Panc1 (cell line): Measurements from ENCODE around the gene FHAD1. TPM values are rescaled to one million over a fixed set of nuclear protein-coding genes. Genes with fewer than 3 reads are reported as not detected.

Source experiments
- ATAC-seq: fragments of 200-7000 bp; cut with Tn5 transposase; 2 replicates; pipeline ENCODE4 v1.9.1; 2020; ENCODE audit warnings: mild to moderate bottlenecking, moderate library complexity
- BruUV-seq: library from RNA; stranded (reverse); fragments of 400-500 nt; replicated peaks from 2 replicates; lab custom pipeline; 2021; lab: Mats Ljungman, UMichigan
- CTCF ChIA-PET: fragments of 300-600 bp; sonication (Branson Sonifier 250); formaldehyde crosslinking; loops from one replicate; lab custom pipeline; 2022; ENCODE audit warnings: antibody characterized with exemption; lab: Charles Lee
- POLR2A ChIA-PET: fragments of 300-600 bp; sonication (Branson Sonifier 250); formaldehyde crosslinking; loops from one replicate; lab custom pipeline; 2022; ENCODE audit warnings: antibody characterized with exemption; lab: Charles Lee
- DNase-seq: peaks from one replicate; pipeline ENCODE4 v3.0.0-alpha.2; 2010; ENCODE audit warnings: low read depth, low spot score
- H3K27ac ChIP-seq: 2 replicates; pipeline ENCODE4 v1.5.1; 2011; ENCODE audit warnings: mild to moderate bottlenecking, low read length, inconsistent platforms
- H3K27me3 ChIP-seq: fragments of 200-500 bp; sonication (Bioruptor generic); 2 replicates; pipeline ENCODE4 v1.6.0; 2014; ENCODE audit warnings: low read length, inconsistent platforms; ENCODE audit not compliant: control insufficient read depth, insufficient read depth
- H3K36me3 ChIP-seq: fragments of 200-500 bp; sonication (Bioruptor generic); 2 replicates; pipeline ENCODE4 v1.5.1; 2014; ENCODE audit warnings: inconsistent platforms, mild to moderate bottlenecking, low read length, moderate library complexity; ENCODE audit not compliant: control insufficient read depth, insufficient read depth
- H3K4me1 ChIP-seq: 2 replicates; pipeline ENCODE4 v1.5.1; 2011; ENCODE audit warnings: inconsistent platforms, mild to moderate bottlenecking, low read length, moderate library complexity; ENCODE audit not compliant: control insufficient read depth, insufficient read depth
- H3K4me3 ChIP-seq, 2 experiments: 2 replicates each; pipeline ENCODE4 v1.5.1; 2011 to 2012; ENCODE audit warnings: low read depth in 2 of 2, low read length in 2 of 2, mild to moderate bottlenecking in 2 of 2, inconsistent platforms in 1 of 2, moderate library complexity in 1 of 2
- H3K9me3 ChIP-seq: fragments of 200-500 bp; sonication (Bioruptor generic); 2 replicates; pipeline ENCODE4 v1.5.1; 2014; ENCODE audit warnings: low read depth, mild to moderate bottlenecking, inconsistent platforms, low read length, moderate library complexity; ENCODE audit not compliant: control insufficient read depth, insufficient read depth
- POLR2AphosphoS5 ChIP-seq: IDR thresholded peaks from 2 replicates; pipeline ENCODE4 v1.6.1; 2012; ENCODE audit warnings: mild to moderate bottlenecking, low read depth, low read length, moderate library complexity
- SIN3A ChIP-seq: IDR thresholded peaks from 2 replicates; pipeline ENCODE4 v1.6.1; 2012; ENCODE audit warnings: low read depth, mild to moderate bottlenecking, low read length, moderate library complexity, borderline replicate concordance; ENCODE audit not compliant: insufficient read depth
- TCF7L2 ChIP-seq: IDR thresholded peaks from 2 replicates; pipeline ENCODE4 v1.6.1; 2011; ENCODE audit warnings: mild to moderate bottlenecking, low read depth, low read length, inconsistent platforms
- in situ Hi-C: cut with HindIII; loops from 2 replicates; pipeline ENCODE4 v1.10.0; 2016; ENCODE audit warnings: low sequenced_read_pairs, low pct_unique_long_range_greater_than_20kb
- intact Hi-C: fragments of 100-400 bp; cut with micrococcal nuclease; formaldehyde crosslinking; loops from one replicate; pipeline ENCODE4 v1.10.0; 2022; ENCODE audit not compliant: unreplicated experiment
- total RNA-seq: library from RNA; stranded (reverse); gene quantifications from one replicate; pipeline ENCODE4 v1.2.1, GENCODE V29; 2021; ENCODE audit not compliant: unreplicated experiment
- TF ChIP-seq, protein P1 (sequence below), 2 experiments: IDR thresholded peaks; 2 replicates each; pipeline ENCODE4 v1.6.1; 2011 to 2012; ENCODE audit warnings: low read depth in 2 of 2, control low read depth in 1 of 2, low read length in 1 of 2, mild to moderate bottlenecking in 1 of 2, moderate library complexity in 1 of 2; ENCODE audit not compliant: insufficient read depth in 1 of 2
- TF ChIP-seq, protein P2 (sequence below): fragments of 450-650 bp; IDR thresholded peaks from 2 replicates; pipeline ENCODE4 v1.5.1; 2017; ENCODE audit warnings: mild to moderate bottlenecking

The FHAD1 gene
- total RNA-seq, 1 experiment from 2014 or later = 0.23 TPM

DNA sequence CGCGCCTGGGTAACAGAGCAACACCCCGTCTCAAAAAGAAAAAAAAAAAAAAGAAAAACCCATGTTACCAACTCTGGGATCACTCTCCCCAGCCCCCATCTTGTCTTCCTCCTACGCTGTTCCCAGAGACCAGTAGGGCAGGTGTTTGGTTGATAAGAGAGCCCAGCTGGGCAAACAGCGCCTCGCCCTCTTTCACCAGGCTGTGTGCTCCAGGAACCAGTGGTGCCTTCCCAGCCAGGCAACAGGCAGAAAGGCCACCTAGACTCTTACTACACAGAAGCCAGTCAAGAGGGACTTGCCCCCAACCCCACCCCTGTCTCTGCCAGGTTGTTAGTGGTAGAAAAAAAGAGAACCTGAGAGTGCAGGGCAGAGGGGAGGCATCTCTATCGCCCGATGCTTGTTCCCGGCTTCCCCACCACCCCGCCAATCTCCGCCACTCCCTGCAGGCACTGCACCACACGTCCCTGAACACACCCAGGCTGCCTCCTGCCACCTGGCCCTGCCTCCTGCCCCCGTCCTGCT lies 177.2 kb downstream of the FHAD1 start (continued):
- TF ChIP-seq, protein P1, sequence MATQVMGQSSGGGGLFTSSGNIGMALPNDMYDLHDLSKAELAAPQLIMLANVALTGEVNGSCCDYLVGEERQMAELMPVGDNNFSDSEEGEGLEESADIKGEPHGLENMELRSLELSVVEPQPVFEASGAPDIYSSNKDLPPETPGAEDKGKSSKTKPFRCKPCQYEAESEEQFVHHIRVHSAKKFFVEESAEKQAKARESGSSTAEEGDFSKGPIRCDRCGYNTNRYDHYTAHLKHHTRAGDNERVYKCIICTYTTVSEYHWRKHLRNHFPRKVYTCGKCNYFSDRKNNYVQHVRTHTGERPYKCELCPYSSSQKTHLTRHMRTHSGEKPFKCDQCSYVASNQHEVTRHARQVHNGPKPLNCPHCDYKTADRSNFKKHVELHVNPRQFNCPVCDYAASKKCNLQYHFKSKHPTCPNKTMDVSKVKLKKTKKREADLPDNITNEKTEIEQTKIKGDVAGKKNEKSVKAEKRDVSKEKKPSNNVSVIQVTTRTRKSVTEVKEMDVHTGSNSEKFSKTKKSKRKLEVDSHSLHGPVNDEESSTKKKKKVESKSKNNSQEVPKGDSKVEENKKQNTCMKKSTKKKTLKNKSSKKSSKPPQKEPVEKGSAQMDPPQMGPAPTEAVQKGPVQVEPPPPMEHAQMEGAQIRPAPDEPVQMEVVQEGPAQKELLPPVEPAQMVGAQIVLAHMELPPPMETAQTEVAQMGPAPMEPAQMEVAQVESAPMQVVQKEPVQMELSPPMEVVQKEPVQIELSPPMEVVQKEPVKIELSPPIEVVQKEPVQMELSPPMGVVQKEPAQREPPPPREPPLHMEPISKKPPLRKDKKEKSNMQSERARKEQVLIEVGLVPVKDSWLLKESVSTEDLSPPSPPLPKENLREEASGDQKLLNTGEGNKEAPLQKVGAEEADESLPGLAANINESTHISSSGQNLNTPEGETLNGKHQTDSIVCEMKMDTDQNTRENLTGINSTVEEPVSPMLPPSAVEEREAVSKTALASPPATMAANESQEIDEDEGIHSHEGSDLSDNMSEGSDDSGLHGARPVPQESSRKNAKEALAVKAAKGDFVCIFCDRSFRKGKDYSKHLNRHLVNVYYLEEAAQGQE (IDR thresholded peaks at IDR 0.05; ENCODE audit: insufficient read depth in 1 of 2, low read depth in 2 of 2, low read length in 1 of 2) = no peak

DNA sequence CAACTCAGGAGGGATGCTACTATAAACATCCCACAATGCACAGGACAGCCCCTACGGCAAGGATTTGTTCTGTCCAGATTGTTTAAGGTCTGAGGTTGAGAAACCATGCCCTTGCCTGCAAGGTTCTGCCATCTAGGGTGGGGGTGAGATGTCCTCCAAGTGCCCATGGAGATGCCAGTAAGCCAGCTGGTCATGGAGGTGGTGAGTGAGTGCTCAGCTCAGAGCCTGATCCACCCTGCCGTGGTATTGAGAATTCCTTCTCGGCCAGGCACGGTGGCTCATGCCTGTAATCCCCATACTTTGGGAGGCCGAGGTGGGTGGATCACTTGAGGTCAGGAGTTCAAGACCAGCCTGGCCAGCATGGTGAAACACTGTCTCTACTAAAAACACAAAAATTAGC lies 178.0 kb downstream of the FHAD1 start:
- no peaks in the 10 kb centered on the region for H3K27me3 ChIP-seq
- no peak overlapping the region for H3K27ac ChIP-seq
- intact Hi-C loops (no loop called here), in situ Hi-C loops (no loop called here)
- no peaks in the 10 kb centered on the region; the same call in 1 of the 2 replicates for H3K36me3 ChIP-seq
- peaks cover 27% of the 10 kb centered on the region for H3K4me1 ChIP-seq
- H3K4me3 ChIP-seq = no peak overlapping the region
- no peaks in the 10 kb centered on the region for H3K9me3 ChIP-seq
- no peak for TF ChIP-seq POLR2AphosphoS5
- TF ChIP-seq, protein P2, sequence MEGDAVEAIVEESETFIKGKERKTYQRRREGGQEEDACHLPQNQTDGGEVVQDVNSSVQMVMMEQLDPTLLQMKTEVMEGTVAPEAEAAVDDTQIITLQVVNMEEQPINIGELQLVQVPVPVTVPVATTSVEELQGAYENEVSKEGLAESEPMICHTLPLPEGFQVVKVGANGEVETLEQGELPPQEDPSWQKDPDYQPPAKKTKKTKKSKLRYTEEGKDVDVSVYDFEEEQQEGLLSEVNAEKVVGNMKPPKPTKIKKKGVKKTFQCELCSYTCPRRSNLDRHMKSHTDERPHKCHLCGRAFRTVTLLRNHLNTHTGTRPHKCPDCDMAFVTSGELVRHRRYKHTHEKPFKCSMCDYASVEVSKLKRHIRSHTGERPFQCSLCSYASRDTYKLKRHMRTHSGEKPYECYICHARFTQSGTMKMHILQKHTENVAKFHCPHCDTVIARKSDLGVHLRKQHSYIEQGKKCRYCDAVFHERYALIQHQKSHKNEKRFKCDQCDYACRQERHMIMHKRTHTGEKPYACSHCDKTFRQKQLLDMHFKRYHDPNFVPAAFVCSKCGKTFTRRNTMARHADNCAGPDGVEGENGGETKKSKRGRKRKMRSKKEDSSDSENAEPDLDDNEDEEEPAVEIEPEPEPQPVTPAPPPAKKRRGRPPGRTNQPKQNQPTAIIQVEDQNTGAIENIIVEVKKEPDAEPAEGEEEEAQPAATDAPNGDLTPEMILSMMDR = no peak
- TF ChIP-seq TCF7L2 = no peak
- TF ChIP-seq, protein P1 (IDR thresholded peaks at IDR 0.05; ENCODE audit: insufficient read depth in 1 of 2, low read depth in 2 of 2, low read length in 1 of 2) = no peak
- TF ChIP-seq SIN3A = no peak
- BruUV-seq = no TSS peak
- ATAC-seq (no peak), DNase-seq (no peak)
- POLR2A ChIA-PET = no interaction called here
- CTCF ChIA-PET = no interaction called here

DNA sequence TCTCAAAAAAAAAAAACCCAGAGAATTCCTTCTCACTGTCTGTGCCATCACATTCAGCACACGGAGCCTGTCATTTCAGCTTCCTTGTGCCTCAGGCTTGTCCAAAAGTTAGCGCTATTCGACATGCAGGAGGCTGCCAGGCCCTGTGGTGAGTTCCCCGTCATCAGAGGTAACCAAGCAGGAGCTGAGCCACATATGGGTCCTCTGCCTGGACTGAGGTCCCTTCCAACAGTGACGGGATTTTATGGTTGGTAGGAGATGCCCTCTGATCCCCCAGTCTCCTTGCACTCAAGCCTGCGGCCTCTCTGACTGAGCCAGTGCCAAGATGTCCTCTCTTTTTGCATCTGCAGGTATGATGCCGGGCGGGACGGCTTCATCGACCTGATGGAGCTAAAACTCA lies 178.5 kb downstream of the FHAD1 start:
- Histone ChIP-seq H3K4me1 (peaks cover 24% of the 10 kb centered on the region), H3K27ac (no peak overlapping the region), H3K27me3 (no peaks in the 10 kb centered on the region), H3K4me3 (no peak overlapping the region), H3K9me3 (no peaks in the 10 kb centered on the region), H3K36me3 (no peaks in the 10 kb centered on the region; the same call in 1 of the 2 replicates)
- in situ Hi-C loops = no loop called here
- POLR2A ChIA-PET = interaction anchor here (0.7 kb wide), 2 partner anchors 11 to 163 kb away, joined by 5 to 6 read pairs; no protein-coding TSS in a partner anchor
- no TSS peak for BruUV-seq
- no peak for DNase-seq
- intact Hi-C loops = no loop called here
- TF ChIP-seq TCF7L2 = no peak
- TF ChIP-seq, protein P1 (IDR thresholded peaks at IDR 0.05; ENCODE audit: insufficient read depth in 1 of 2, low read depth in 2 of 2, low read length in 1 of 2) = no peak
- TF ChIP-seq SIN3A = no peak
- TF ChIP-seq POLR2AphosphoS5 = no peak
- TF ChIP-seq, protein P2 = no peak
- no peak for ATAC-seq
- CTCF ChIA-PET = no interaction called here
